HepG2 (cell line): ENCODE measurements around the gene DPP3. TPM values are rescaled to one million over a fixed set of nuclear protein-coding genes. Genes with fewer than 3 reads are reported as not detected.

Experiments
- ATF3 ChIP-seq: sonication (generic); formaldehyde crosslinking; IDR thresholded peaks from 2 replicates; pipeline ENCODE4 v1.4.0; 2020; ENCODE audit warnings: missing genetic modification reagents
- ATF7-NPFF ChIP-seq: sonication (generic); formaldehyde crosslinking; IDR thresholded peaks from 2 replicates; pipeline ENCODE4 v1.8.1; 2023; ENCODE audit warnings: mild to moderate bottlenecking, low read depth, missing genetic modification reagents, moderate library complexity
- DR1 ChIP-seq: sonication (generic); formaldehyde crosslinking; IDR thresholded peaks from 2 replicates; pipeline ENCODE4 v1.8.0; 2021; ENCODE audit warnings: mild to moderate bottlenecking, missing genetic modification reagents, inconsistent platforms
- HNRNPL ChIP-seq: fragments of 200-400 bp; formaldehyde crosslinking; IDR thresholded peaks from 2 replicates; pipeline ENCODE4 v1.6.1; 2017; ENCODE audit warnings: mild to moderate bottlenecking, low read depth, low read length
- ZBED4 ChIP-seq: sonication (generic); formaldehyde crosslinking; IDR thresholded peaks from 2 replicates; pipeline ENCODE4 v1.4.0; 2020; ENCODE audit warnings: missing genetic modification reagents, borderline replicate concordance
- ZBTB40 ChIP-seq, 2 experiments: fragments of 450-650 bp in 1 of 2; sonication (generic) in 1 of 2; formaldehyde crosslinking in 1 of 2; IDR thresholded peaks; 2 replicates each; pipeline versions ENCODE4 v1.6.1 to v1.8.0; 2016 to 2022; ENCODE audit warnings: antibody characterized with exemption in 1 of 2, mild to moderate bottlenecking in 1 of 2, missing genetic modification reagents in 1 of 2
- ZNF180 ChIP-seq: sonication (generic); formaldehyde crosslinking; IDR thresholded peaks from 2 replicates; pipeline ENCODE4 v1.4.0; 2020; ENCODE audit warnings: low read depth, missing genetic modification reagents, borderline replicate concordance
- ZNF558 ChIP-seq: sonication (generic); formaldehyde crosslinking; IDR thresholded peaks from 2 replicates; pipeline ENCODE4 v1.9.0; 2022; ENCODE audit warnings: mild to moderate bottlenecking, missing genetic modification reagents, borderline replicate concordance
- ZNF770 ChIP-seq: sonication (generic); formaldehyde crosslinking; IDR thresholded peaks from 2 replicates; pipeline ENCODE4 v1.5.0; 2020; ENCODE audit warnings: mild to moderate bottlenecking, missing genetic modification reagents
- ZZZ3 ChIP-seq: sonication (generic); formaldehyde crosslinking; IDR thresholded peaks from 2 replicates; pipeline ENCODE4 v1.4.0; 2020; ENCODE audit warnings: missing genetic modification reagents, mild to moderate bottlenecking, borderline replicate concordance
- polyA plus RNA-seq, 8 experiments: library from polyadenylated mRNA; depleted of rRNA in 3 of 8; stranded (reverse) in 7 of 8; unstranded in 1 of 8; fragments of >200 nt; fragmentation: Illumina TruSeq in 4 of 8; extraction: Trizol in 4 of 8; gene quantifications; 2 replicates each; pipeline versions ENCODE4 v1.2.1 to v1.2.3, GENCODE V29; 2011 to 2016; ENCODE audit warnings: low read depth in 4 of 8, missing spikeins in 1 of 8, mixed read lengths in 1 of 8; ENCODE audit not compliant: insufficient read depth in 1 of 8
- total RNA-seq, 5 experiments: library from RNA; depleted of rRNA; stranded (reverse); fragments of >200 nt; fragmentation: Illumina TruSeq; extraction: Trizol; gene quantifications; 2 replicates each; pipeline ENCODE4 v1.2.3, GENCODE V29; 2016; ENCODE audit warnings: low read depth in 1 of 5

The DPP3 gene
- total and polyA plus RNA-seq, 2 of the 13 experiments (the other 11 are each of a cell fraction or from before 2014, with no cell fraction given), result 38.4 to 59.8 TPM

GRCh38 chr11:66438504-66439466 is 41.4 kb upstream of the DPP3 start, which contains the start of gene MRPL11 (continued):
- TF ChIP-seq ZBTB40 (IDR thresholded peaks at IDR 0.05) (no peak), ZBTB40 (CRISPR knock-in tag; IDR thresholded peaks at IDR 0.05) (peak; percentile 65), ZNF558 (CRISPR knock-in tag) (no peak), HNRNPL (no peak), DR1 (CRISPR knock-in tag) (0 out of 2 replicates have a peak, but pooled peaks have one; percentile 4), ATF3 (no peak), ATF7-NPFF (CRISPR knock-in tag) (no peak), ZBED4 (CRISPR knock-in tag) (0 out of 2 replicates have a peak, but pooled peaks have one; percentile 54), ZNF180 (CRISPR knock-in tag) (no peak), ZZZ3 (no peak), ZNF770 (CRISPR knock-in tag) (peak; percentile 31; the same call in 1 of the 2 replicates)
